Measurements from ENCODE around the gene FSTL5. TPM values are rescaled to one million over a fixed set of nuclear protein-coding genes. Genes with fewer than 3 reads are reported as not detected.

FSTL5 gene
- total RNA-seq, 1 experiment from 2014 or later, result not detected

- ATAC-seq (no peak), DNase-seq (ENCODE audit: low read depth, low spot score) (no peak)
- Histone ChIP-seq H3K9ac (ENCODE audit: low read length) (no peak overlapping the region), H3K27ac (ENCODE audit: low read depth, low read length) (no peak overlapping the region), H2AFZ (ENCODE audit: low read depth, low read length, poor library complexity, severe bottlenecking) (no peak overlapping the region), H3K4me2 (ENCODE audit: low read length) (no peak overlapping the region), H3K4me3 (replicated peaks in 1 of 2; ENCODE audit: low read depth in 1 of 2, low read length in 2 of 2) (no peak overlapping the region), H3K9me2 (ENCODE audit: insufficient read depth) (no peaks in the 10 kb centered on the region), H4K20me1 (ENCODE audit: insufficient read depth) (no peaks in the 10 kb centered on the region), H3K36me3 (ENCODE audit: control insufficient read depth in 1 of 2, insufficient read depth in 2 of 2, low read length in 2 of 2) (no peaks in the 10 kb centered on the region), H3K4me1 (ENCODE audit: control insufficient read depth in 1 of 2, insufficient read depth in 2 of 2, low read length in 2 of 2) (no peaks in the 10 kb centered on the region), H3K27me3 (ENCODE audit: insufficient read depth, low read length) (no peaks in the 10 kb centered on the region), H3K9me3 (ENCODE audit: control insufficient read depth in 1 of 2, insufficient read depth in 1 of 2, low read depth in 1 of 2, low read length in 2 of 2) (no peaks in the 10 kb centered on the region), H3K79me2 (ENCODE audit: insufficient read depth, low read length) (no peaks in the 10 kb centered on the region)
- intact Hi-C loops (cut with micrococcal nuclease), result no loop called here
- BruUV-seq (replicated peaks), result no TSS peak
- POLR2A ChIA-PET, result no interaction called here
- no peak for TF ChIP-seq JUND (IDR thresholded peaks at IDR 0.05)
- CTCF ChIA-PET, result no interaction called here
- RAD21 ChIA-PET (ENCODE audit: low non-redundant PET in 1 of 2, low total read pairs in 2 of 2, uncharacterized antibody in 2 of 2, unreplicated experiment in 2 of 2), result no interaction called here
Measured at GRCh38 chr4:161505141-161505540, 658.7 kb downstream of the FSTL5 start.

- RAD21 ChIA-PET (ENCODE audit: low non-redundant PET in 1 of 2, low total read pairs in 2 of 2, uncharacterized antibody in 2 of 2, unreplicated experiment in 2 of 2), result no interaction called here
- no TSS peak for BruUV-seq (replicated peaks)
- Histone ChIP-seq H3K36me3 (ENCODE audit: control insufficient read depth in 1 of 2, insufficient read depth in 2 of 2, low read length in 2 of 2) (no peaks in the 10 kb centered on the region), H3K9me2 (ENCODE audit: insufficient read depth) (no peaks in the 10 kb centered on the region), H3K27me3 (ENCODE audit: insufficient read depth, low read length) (no peaks in the 10 kb centered on the region), H3K79me2 (ENCODE audit: insufficient read depth, low read length) (no peaks in the 10 kb centered on the region), H4K20me1 (ENCODE audit: insufficient read depth) (no peaks in the 10 kb centered on the region), H3K9ac (ENCODE audit: low read length) (no peak overlapping the region), H3K4me2 (ENCODE audit: low read length) (no peak overlapping the region), H3K4me1 (ENCODE audit: control insufficient read depth in 1 of 2, insufficient read depth in 2 of 2, low read length in 2 of 2) (no peaks in the 10 kb centered on the region), H3K27ac (ENCODE audit: low read depth, low read length) (no peak overlapping the region), H3K9me3 (ENCODE audit: control insufficient read depth in 1 of 2, insufficient read depth in 1 of 2, low read depth in 1 of 2, low read length in 2 of 2) (no peaks in the 10 kb centered on the region), H2AFZ (ENCODE audit: low read depth, low read length, poor library complexity, severe bottlenecking) (no peak overlapping the region), H3K4me3 (replicated peaks in 1 of 2; ENCODE audit: low read depth in 1 of 2, low read length in 2 of 2) (no peak overlapping the region)
- POLR2A ChIA-PET, result no interaction called here
- DNase-seq (ENCODE audit: low read depth, low spot score), result no peak
- CTCF ChIA-PET, result no interaction called here
- intact Hi-C loops (cut with micrococcal nuclease), result no loop called here
- no peak for ATAC-seq
- TF ChIP-seq CTCF (IDR thresholded peaks at IDR 0.05 in 2 of 3, conservative IDR thresholded peaks at IDR 0.05 in 1 of 3; ENCODE audit: borderline replicate concordance in 1 of 3, insufficient read depth in 1 of 3, low read depth in 2 of 3, low read length in 2 of 3), result no peak
- no peak for TF ChIP-seq MAX (IDR thresholded peaks at IDR 0.05)
- TF ChIP-seq ELF1 (IDR thresholded peaks at IDR 0.05; ENCODE audit: borderline replicate concordance, low read depth), result no peak
- no peak for TF ChIP-seq EZH2phosphoT487 (IDR thresholded peaks at IDR 0.05; ENCODE audit: borderline replicate concordance)
- no peak for TF ChIP-seq JUND (IDR thresholded peaks at IDR 0.05)
- no peak for TF ChIP-seq TCF7L2 (IDR thresholded peaks at IDR 0.05; ENCODE audit: borderline replicate concordance, extremely low read depth, insufficient read depth, insufficient read length)
- TF ChIP-seq SIN3A (IDR thresholded peaks at IDR 0.05; ENCODE audit: low read depth), result no peak
- no peak for TF ChIP-seq EZH2 (IDR thresholded peaks at IDR 0.05)
- no peak for TF ChIP-seq POLR2A (IDR thresholded peaks at IDR 0.05; ENCODE audit: borderline replicate concordance, extremely low read depth, insufficient read depth, insufficient read length)
- TF ChIP-seq CBX3 (IDR thresholded peaks at IDR 0.05; ENCODE audit: low read depth), result no peak
- TF ChIP-seq EGR1 (IDR thresholded peaks at IDR 0.05; ENCODE audit: low read depth), result no peak
- TF ChIP-seq ZNF274 (IDR thresholded peaks at IDR 0.05; ENCODE audit: low read depth, low read length), result no peak
- TF ChIP-seq REST (IDR thresholded peaks at IDR 0.05; ENCODE audit: low read depth), result no peak
- TF ChIP-seq ATF3 (IDR thresholded peaks at IDR 0.05), result no peak
- TF ChIP-seq ZFX (IDR thresholded peaks at IDR 0.05), result no peak
- TF ChIP-seq FOSL1 (IDR thresholded peaks at IDR 0.05; ENCODE audit: low read depth), result no peak
- no peak for TF ChIP-seq POLR2AphosphoS5 (IDR thresholded peaks at IDR 0.05; ENCODE audit: low read depth, low read length)
- no peak for TF ChIP-seq SRF (IDR thresholded peaks at IDR 0.05; ENCODE audit: low read depth)
- TF ChIP-seq RAD21 (IDR thresholded peaks at IDR 0.05; ENCODE audit: low read depth), result no peak
Measured at GRCh38 chr4:161498155-161498554, 665.6 kb downstream of the FSTL5 start.
